Stomach smooth muscle (tissue), 2 donors: ENCODE results near the gene MFN1.
"Not testable (repeated sequence)": the region's sequence is repeated elsewhere in the genome, so short reads cannot be mapped to it uniquely, and the experiment has no call there.

ENCODE experiments used
- H3K27ac ChIP-seq: one replicate; pipeline ENCODE4 v1.7.0; 2013; ENCODE audit warnings: mild to moderate bottlenecking, low read length, inconsistent platforms
- H3K27me3 ChIP-seq, 2 donors: one replicate each; pipeline ENCODE4 v1.7.0; 2013; ENCODE audit warnings: low read length in 2 of 2; ENCODE audit not compliant: insufficient read depth in 2 of 2, control insufficient read depth in 1 of 2
- H3K36me3 ChIP-seq, 2 donors: one replicate each; pipeline ENCODE4 v1.7.0; 2013; ENCODE audit warnings: low read length in 2 of 2; ENCODE audit not compliant: control insufficient read depth in 2 of 2, insufficient read depth in 2 of 2
- H3K4me1 ChIP-seq: one replicate; pipeline ENCODE4 v1.7.0; 2013; ENCODE audit warnings: low read length; ENCODE audit not compliant: control insufficient read depth, insufficient read depth
- H3K4me3 ChIP-seq, 2 donors: one replicate each; pipeline ENCODE4 v1.7.0; 2013; ENCODE audit warnings: low read length in 2 of 2
- H3K9ac ChIP-seq, 2 donors: one replicate each; pipeline ENCODE4 v1.7.0; 2013; ENCODE audit warnings: low read length in 2 of 2, mild to moderate bottlenecking in 1 of 2
- H3K9me3 ChIP-seq, 2 donors: one replicate each; pipeline ENCODE4 v1.7.0; 2013; ENCODE audit warnings: low read length in 2 of 2; ENCODE audit not compliant: control insufficient read depth in 2 of 2
- donor health status: healthy.
- donor health status: Pancreatic carcinoma.

MFN1 gene

GRCh38 chr3:179347345-179348194, at the start of gene MFN1:
Gene MFN1, plus strand, starts transcription at chr3:179347709. Its CDS starts 1,143 bp downstream, at chr3:179348852.
- H3K36me3 ChIP-seq = peaks cover 4 to 5% of the 10 kb centered on the region in 2 donors
- peak within 1 kb of the TSS; percentile 58 to 81 for H3K9ac ChIP-seq
- H3K27me3 ChIP-seq = no peaks in the 10 kb centered on the region
- peak within 1 kb of the TSS; percentile 68 for H3K27ac ChIP-seq
- H3K4me1 ChIP-seq = peaks cover 2% of the 10 kb centered on the region
- peak within 1 kb of the TSS; percentile 92 for H3K4me3 ChIP-seq
- H3K9me3 ChIP-seq = no peaks in the 10 kb centered on the region

- peaks cover 0 to 2% of the 10 kb centered on the region in 2 donors for H3K9me3 ChIP-seq
These were observed 49.4 kb upstream of the MFN1 start for GRCh38 chr3:179297971-179298725.

GRCh38 chr3:179299316-179299715, 48.2 kb upstream of the MFN1 start:
- H3K36me3 ChIP-seq = no peaks in the 10 kb centered on the region
- no peaks in the 10 kb centered on the region for H3K27me3 ChIP-seq
- H3K27ac ChIP-seq = no peak overlapping the region
- no peaks in the 10 kb centered on the region for H3K4me1 ChIP-seq
- H3K9me3 ChIP-seq = peaks cover 0 to 2% of the 10 kb centered on the region in 2 donors
- no peak overlapping the region for H3K4me3 ChIP-seq
- H3K9ac ChIP-seq = no peak overlapping the region

More at GRCh38 chr3:179297971-179298725, 49.4 kb upstream of the MFN1 start:
- H3K9ac ChIP-seq = no peak overlapping the region
- no peak overlapping the region for H3K4me3 ChIP-seq
- no peaks in the 10 kb centered on the region for H3K36me3 ChIP-seq
- no peak overlapping the region for H3K27ac ChIP-seq
- H3K27me3 ChIP-seq = no peaks in the 10 kb centered on the region
- no peaks in the 10 kb centered on the region for H3K4me1 ChIP-seq

- Histone ChIP-seq H3K4me3 (no peak overlapping the region), H3K27me3 (no peaks in the 10 kb centered on the region), H3K9ac (no peak overlapping the region), H3K4me1 (no peaks in the 10 kb centered on the region), H3K36me3 (no peaks in the 10 kb centered on the region), H3K27ac (no peak overlapping the region), H3K9me3 (peaks cover 0 to 2% of the 10 kb centered on the region in 2 donors)
These were observed 47.4 kb upstream of the MFN1 start for GRCh38 chr3:179299999-179300613.

- Histone ChIP-seq H3K9me3 (peaks cover 0 to 2% of the 10 kb centered on the region in 2 donors), H3K27ac (no peak overlapping the region)
These were observed 45.9 kb upstream of the MFN1 start for GRCh38 chr3:179301645-179302044.

GRCh38 chr3:179302111-179302510, 45.4 kb upstream of the MFN1 start:
- Histone ChIP-seq H3K27me3 (no peaks in the 10 kb centered on the region), H3K36me3 (no peaks in the 10 kb centered on the region), H3K9me3 (peaks cover 0 to 2% of the 10 kb centered on the region in 2 donors), H3K4me3 (no peak overlapping the region), H3K27ac (no peak overlapping the region), H3K9ac (no peak overlapping the region), H3K4me1 (no peaks in the 10 kb centered on the region)

More at GRCh38 chr3:179301645-179302044, 45.9 kb upstream of the MFN1 start:
- Histone ChIP-seq H3K9ac (no peak overlapping the region), H3K36me3 (no peaks in the 10 kb centered on the region), H3K4me1 (no peaks in the 10 kb centered on the region), H3K4me3 (no peak overlapping the region), H3K27me3 (no peaks in the 10 kb centered on the region)

- Histone ChIP-seq H3K9ac (no peak overlapping the region), H3K4me3 (no peak overlapping the region), H3K27ac (no peak overlapping the region), H3K9me3 (peaks cover 0 to 2% of the 10 kb centered on the region in 2 donors), H3K36me3 (no peaks in the 10 kb centered on the region), H3K27me3 (no peaks in the 10 kb centered on the region), H3K4me1 (no peaks in the 10 kb centered on the region)
These were observed 42.9 kb upstream of the MFN1 start for GRCh38 chr3:179304605-179305004.

GRCh38 chr3:179307362-179307761, 40.1 kb upstream of the MFN1 start:
- H3K36me3 ChIP-seq, H3K4me1 ChIP-seq, H3K27ac ChIP-seq, H3K4me3 ChIP-seq, H3K27me3 ChIP-seq, H3K9ac ChIP-seq, H3K9me3 ChIP-seq: not testable (repeated sequence)

- no peaks in the 10 kb centered on the region for H3K36me3 ChIP-seq
- peaks cover 0 to 2% of the 10 kb centered on the region in 2 donors for H3K27me3 ChIP-seq
- H3K4me1 ChIP-seq = no peaks in the 10 kb centered on the region
- H3K9ac ChIP-seq = no peak overlapping the region
- no peak overlapping the region for H3K4me3 ChIP-seq
- H3K27ac ChIP-seq = no peak overlapping the region
- no peaks in the 10 kb centered on the region for H3K9me3 ChIP-seq
These were observed 39.5 kb upstream of the MFN1 start for GRCh38 chr3:179308001-179308400.

GRCh38 chr3:179309225-179310078, 38.1 kb upstream of the MFN1 start:
- Histone ChIP-seq H3K36me3 (no peaks in the 10 kb centered on the region), H3K9ac (no peak overlapping the region), H3K27me3 (peaks cover 0 to 2% of the 10 kb centered on the region in 2 donors), H3K4me1 (no peaks in the 10 kb centered on the region), H3K9me3 (no peaks in the 10 kb centered on the region), H3K27ac (no peak overlapping the region), H3K4me3 (no peak overlapping the region)
